ENCODE results near the gene DPP6. TPM values are rescaled to one million over a fixed set of nuclear protein-coding genes. Genes with fewer than 3 reads are reported as not detected.
"Not testable (repeated sequence)": the region's sequence is repeated elsewhere in the genome, so short reads cannot be mapped to it uniquely, and the experiment has no call there.

The DPP6 gene
- total and polyA plus RNA-seq, 2 experiments from 2014 or later = 0.20 to 0.44 TPM

DNA sequence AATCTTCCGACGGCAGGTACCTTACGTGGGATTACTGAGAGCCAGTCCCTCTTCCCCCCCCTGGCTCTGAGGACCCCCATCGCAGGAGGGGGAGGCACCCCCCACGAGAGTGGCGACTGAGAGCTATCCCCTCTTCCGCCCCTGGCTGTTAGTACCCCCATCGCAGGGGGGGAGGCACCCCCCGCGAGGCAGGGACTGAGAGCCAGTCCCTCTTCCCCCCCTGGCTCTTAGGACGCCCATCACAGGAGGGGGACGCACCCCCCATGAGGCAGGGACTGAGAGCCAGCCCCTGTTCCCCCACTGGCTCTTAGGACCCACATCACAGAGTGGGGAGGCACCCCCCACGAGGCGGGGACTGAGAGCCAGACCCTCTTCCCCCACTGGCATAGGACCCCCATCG, 8.4 kb downstream of the DPP6 start:
- not testable (repeated sequence) for H3K4me2 ChIP-seq; H3K79me2 ChIP-seq; H2AFZ ChIP-seq; H3K27me3 ChIP-seq; H3K36me3 ChIP-seq (replicated peaks; ENCODE audit: insufficient read depth, low read depth); DNase-seq (ENCODE audit: low spot score); H3K4me1 ChIP-seq (ENCODE audit: insufficient read depth); H3K27ac ChIP-seq; H3K9me3 ChIP-seq (ENCODE audit: low read depth); H3K4me3 ChIP-seq; H3K9me2 ChIP-seq (replicated peaks; ENCODE audit: insufficient read depth); H4K20me1 ChIP-seq (ENCODE audit: insufficient read depth, poor library complexity, severe bottlenecking)
- WGBS (ENCODE audit: low lambda C conversion rate, missing lambda C conversion rate) = 85% methylated on average over 9 of the region's 15 CpGs

DNA sequence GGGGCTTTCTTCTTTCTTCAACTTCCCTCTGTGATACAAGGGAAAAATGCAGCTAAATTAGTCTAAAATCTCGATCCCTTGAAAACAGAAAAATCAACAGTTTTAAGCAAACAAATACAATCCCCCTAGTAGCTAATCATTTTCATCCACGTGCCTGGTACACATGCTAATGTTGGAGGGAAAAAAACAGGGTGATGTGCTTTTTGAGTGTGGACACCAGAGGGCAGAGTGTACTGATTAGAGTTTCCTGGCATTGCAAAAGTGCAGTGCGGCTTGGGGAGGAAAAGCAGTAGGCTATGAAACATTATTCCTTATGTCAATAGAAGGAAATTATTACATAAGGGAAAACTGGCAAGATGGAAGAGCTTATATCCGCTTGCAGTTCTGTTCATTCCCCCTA, 19.6 kb downstream of the DPP6 start:
- H3K27me3 ChIP-seq; H3K4me1 ChIP-seq (ENCODE audit: insufficient read depth); H3K79me2 ChIP-seq; H3K36me3 ChIP-seq (replicated peaks; ENCODE audit: insufficient read depth, low read depth); H3K4me3 ChIP-seq; H4K20me1 ChIP-seq (ENCODE audit: insufficient read depth, poor library complexity, severe bottlenecking); H3K9me3 ChIP-seq (ENCODE audit: low read depth); H3K4me2 ChIP-seq; H3K27ac ChIP-seq; H3K9me2 ChIP-seq (replicated peaks; ENCODE audit: insufficient read depth); H2AFZ ChIP-seq: not testable (repeated sequence)
- WGBS (ENCODE audit: low lambda C conversion rate, missing lambda C conversion rate) = 21% methylated on average over 4 of the region's 4 CpGs
- TF ChIP-seq, protein P1, sequence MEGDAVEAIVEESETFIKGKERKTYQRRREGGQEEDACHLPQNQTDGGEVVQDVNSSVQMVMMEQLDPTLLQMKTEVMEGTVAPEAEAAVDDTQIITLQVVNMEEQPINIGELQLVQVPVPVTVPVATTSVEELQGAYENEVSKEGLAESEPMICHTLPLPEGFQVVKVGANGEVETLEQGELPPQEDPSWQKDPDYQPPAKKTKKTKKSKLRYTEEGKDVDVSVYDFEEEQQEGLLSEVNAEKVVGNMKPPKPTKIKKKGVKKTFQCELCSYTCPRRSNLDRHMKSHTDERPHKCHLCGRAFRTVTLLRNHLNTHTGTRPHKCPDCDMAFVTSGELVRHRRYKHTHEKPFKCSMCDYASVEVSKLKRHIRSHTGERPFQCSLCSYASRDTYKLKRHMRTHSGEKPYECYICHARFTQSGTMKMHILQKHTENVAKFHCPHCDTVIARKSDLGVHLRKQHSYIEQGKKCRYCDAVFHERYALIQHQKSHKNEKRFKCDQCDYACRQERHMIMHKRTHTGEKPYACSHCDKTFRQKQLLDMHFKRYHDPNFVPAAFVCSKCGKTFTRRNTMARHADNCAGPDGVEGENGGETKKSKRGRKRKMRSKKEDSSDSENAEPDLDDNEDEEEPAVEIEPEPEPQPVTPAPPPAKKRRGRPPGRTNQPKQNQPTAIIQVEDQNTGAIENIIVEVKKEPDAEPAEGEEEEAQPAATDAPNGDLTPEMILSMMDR (IDR thresholded peaks at IDR 0.05; ENCODE audit: poor library complexity) = peak; percentile 70
- DNase-seq (ENCODE audit: low spot score) = peak; percentile 62

- H3K27me3 ChIP-seq; H3K79me2 ChIP-seq; H2AFZ ChIP-seq; H3K36me3 ChIP-seq (replicated peaks; ENCODE audit: insufficient read depth, low read depth); H3K9me3 ChIP-seq (ENCODE audit: low read depth); H3K27ac ChIP-seq; H3K4me2 ChIP-seq; H3K4me1 ChIP-seq (ENCODE audit: insufficient read depth); DNase-seq (ENCODE audit: low spot score); H4K20me1 ChIP-seq (ENCODE audit: insufficient read depth, poor library complexity, severe bottlenecking); H3K9me2 ChIP-seq (replicated peaks; ENCODE audit: insufficient read depth); H3K4me3 ChIP-seq: not testable (repeated sequence)
- 78% methylated on average over 15 of the region's 15 CpGs for WGBS (ENCODE audit: low lambda C conversion rate, missing lambda C conversion rate)
These were observed 20.4 kb downstream of the DPP6 start for GRCh38 chr7:154072395-154073181.

GRCh38 chr7:154078523-154078922, 26.3 kb downstream of the DPP6 start:
- not testable (repeated sequence) for H3K4me1 ChIP-seq (ENCODE audit: insufficient read depth); H3K79me2 ChIP-seq; H3K27me3 ChIP-seq; H3K4me3 ChIP-seq; H3K4me2 ChIP-seq; H3K36me3 ChIP-seq (replicated peaks; ENCODE audit: insufficient read depth, low read depth); H2AFZ ChIP-seq; H3K9me2 ChIP-seq (replicated peaks; ENCODE audit: insufficient read depth); H3K27ac ChIP-seq; H3K9me3 ChIP-seq (ENCODE audit: low read depth); DNase-seq (ENCODE audit: low spot score); H4K20me1 ChIP-seq (ENCODE audit: insufficient read depth, poor library complexity, severe bottlenecking)
- 96% methylated on average over 2 of the region's 2 CpGs for WGBS (ENCODE audit: low lambda C conversion rate, missing lambda C conversion rate)

GRCh38 chr7:154080249-154080648, 28.1 kb downstream of the DPP6 start:
- not testable (repeated sequence) for H3K4me3 ChIP-seq; H3K27me3 ChIP-seq; H3K4me1 ChIP-seq (ENCODE audit: insufficient read depth); H2AFZ ChIP-seq; DNase-seq (ENCODE audit: low spot score); H3K27ac ChIP-seq; H3K79me2 ChIP-seq; H3K4me2 ChIP-seq; H3K9me2 ChIP-seq (replicated peaks; ENCODE audit: insufficient read depth); H3K36me3 ChIP-seq (replicated peaks; ENCODE audit: insufficient read depth, low read depth); H3K9me3 ChIP-seq (ENCODE audit: low read depth); H4K20me1 ChIP-seq (ENCODE audit: insufficient read depth, poor library complexity, severe bottlenecking)
- 66% methylated on average over 3 of the region's 3 CpGs for WGBS (ENCODE audit: low lambda C conversion rate, missing lambda C conversion rate)

DNA sequence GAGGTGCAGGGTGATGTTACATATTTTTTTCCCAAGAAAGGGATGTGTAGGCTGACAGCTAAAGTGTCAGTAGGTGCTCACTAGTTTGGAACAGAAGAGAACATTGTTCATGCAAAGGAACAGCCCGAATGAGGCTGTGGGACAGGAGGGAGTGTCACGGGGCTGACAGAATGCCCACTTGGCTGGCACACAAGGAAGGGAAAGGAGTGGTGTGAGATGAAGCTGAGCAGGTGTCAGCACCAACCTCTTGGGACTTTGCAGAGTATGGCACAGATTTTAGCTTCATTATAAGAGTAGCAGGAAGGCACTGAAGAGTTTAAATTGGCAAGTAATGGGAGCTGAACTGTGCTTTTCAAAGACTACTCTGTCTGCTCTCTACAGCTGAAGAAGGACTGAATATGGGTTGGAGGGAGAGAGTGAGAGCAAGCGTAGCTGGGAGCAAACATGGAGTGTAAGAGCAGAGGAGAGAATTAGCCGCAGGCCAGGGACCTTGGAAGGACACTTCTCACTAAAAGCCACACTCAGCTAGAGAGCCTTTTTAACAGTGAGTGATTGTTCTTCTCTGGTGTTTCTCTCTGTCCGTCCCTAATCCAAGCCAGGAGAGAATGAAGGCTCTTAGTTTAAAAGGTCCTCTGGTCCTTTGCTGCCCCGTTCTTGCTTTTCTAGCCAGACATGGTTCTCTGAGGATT, 35.0 kb downstream of the DPP6 start:
- H2AFZ ChIP-seq; H3K4me3 ChIP-seq; H3K27me3 ChIP-seq; H4K20me1 ChIP-seq (ENCODE audit: insufficient read depth, poor library complexity, severe bottlenecking); H3K4me2 ChIP-seq; H3K9me3 ChIP-seq (ENCODE audit: low read depth); H3K27ac ChIP-seq; H3K9me2 ChIP-seq (replicated peaks; ENCODE audit: insufficient read depth); H3K4me1 ChIP-seq (ENCODE audit: insufficient read depth); H3K79me2 ChIP-seq; DNase-seq (ENCODE audit: low spot score); H3K36me3 ChIP-seq (replicated peaks; ENCODE audit: insufficient read depth, low read depth): not testable (repeated sequence)
- 66% methylated on average over 6 of the region's 6 CpGs for WGBS (ENCODE audit: low lambda C conversion rate, missing lambda C conversion rate)

DNA sequence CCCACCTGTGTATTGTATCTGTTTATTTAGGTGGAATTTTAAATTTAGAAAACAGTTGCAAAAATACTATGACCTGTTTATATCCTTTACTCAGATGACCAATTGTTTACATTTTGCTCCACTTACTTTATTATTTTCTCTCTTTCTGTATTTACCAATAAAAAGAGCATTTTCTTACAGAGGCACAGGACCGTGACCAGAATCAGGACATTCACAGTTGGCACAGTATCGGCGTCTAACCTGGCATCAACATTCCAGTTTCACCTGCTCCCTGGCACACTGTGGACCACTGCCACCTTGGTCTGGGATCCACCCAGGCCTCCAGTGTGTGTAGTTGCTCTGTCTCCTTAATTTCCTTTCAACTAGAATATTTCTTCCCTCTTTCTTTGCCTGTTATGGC, 39.9 kb downstream of the DPP6 start:
- DNase-seq (ENCODE audit: low spot score); H3K4me1 ChIP-seq (ENCODE audit: insufficient read depth); H2AFZ ChIP-seq; H3K4me3 ChIP-seq; H3K9me3 ChIP-seq (ENCODE audit: low read depth); H3K36me3 ChIP-seq (replicated peaks; ENCODE audit: insufficient read depth, low read depth); H4K20me1 ChIP-seq (ENCODE audit: insufficient read depth, poor library complexity, severe bottlenecking); H3K27ac ChIP-seq; H3K9me2 ChIP-seq (replicated peaks; ENCODE audit: insufficient read depth); H3K79me2 ChIP-seq; H3K27me3 ChIP-seq; H3K4me2 ChIP-seq: not testable (repeated sequence)
- WGBS (ENCODE audit: low lambda C conversion rate, missing lambda C conversion rate) = 95% methylated on average over 3 of the region's 3 CpGs

- H3K36me3 ChIP-seq (replicated peaks; ENCODE audit: insufficient read depth, low read depth); H3K79me2 ChIP-seq; H4K20me1 ChIP-seq (ENCODE audit: insufficient read depth, poor library complexity, severe bottlenecking); H3K4me3 ChIP-seq; H3K27ac ChIP-seq; H3K4me2 ChIP-seq; H3K9me3 ChIP-seq (ENCODE audit: low read depth); H3K27me3 ChIP-seq; DNase-seq (ENCODE audit: low spot score); H2AFZ ChIP-seq; H3K4me1 ChIP-seq (ENCODE audit: insufficient read depth); H3K9me2 ChIP-seq (replicated peaks; ENCODE audit: insufficient read depth): not testable (repeated sequence)
- 41% methylated on average over 9 of the region's 9 CpGs for WGBS (ENCODE audit: low lambda C conversion rate, missing lambda C conversion rate)
These were observed 43.0 kb downstream of the DPP6 start for GRCh38 chr7:154095201-154095600.
